HFFc6 (cell line): ENCODE results near the gene HSPA4. TPM values are rescaled to one million over a fixed set of nuclear protein-coding genes. Genes with fewer than 3 reads are reported as not detected.

Experiments
- DNase-seq: peaks from one replicate; pipeline ENCODE4 v3.0.0-alpha.2; 2018
- H3K27ac Mint-ChIP-seq: 2 replicates; pipeline ENCODE4 v1.8.0; 2020; ENCODE audit warnings: mild to moderate bottlenecking, mixed read lengths
- H3K27me3 Mint-ChIP-seq: 2 replicates; pipeline ENCODE4 v1.8.0; 2021; ENCODE audit warnings: mild to moderate bottlenecking, moderate library complexity, mixed read lengths; ENCODE audit not compliant: insufficient read depth
- H3K36me3 Mint-ChIP-seq: 2 replicates; pipeline ENCODE4 v1.8.0; 2021; ENCODE audit warnings: low read depth, mixed read lengths
- H3K4me1 Mint-ChIP-seq: 2 replicates; pipeline ENCODE4 v1.8.0; 2020; ENCODE audit warnings: low read depth, mixed read lengths
- H3K4me3 Mint-ChIP-seq: 2 replicates; pipeline ENCODE4 v1.8.0; 2020; ENCODE audit warnings: mild to moderate bottlenecking, moderate library complexity, mixed read lengths
- H3K9me3 Mint-ChIP-seq: 2 replicates; pipeline ENCODE4 v1.8.0; 2020; ENCODE audit warnings: mild to moderate bottlenecking, mixed read lengths
- total RNA-seq, 6 experiments: library from RNA; stranded (reverse); fragmentation: NEBNext Ultra II Directional; extraction: Animal tissue kit (Norgen Biotek cat#: 25700); gene quantifications; 2 replicates in 1 of 6; 3 replicates in 5 of 6; pipeline ENCODE4 v1.2.3, GENCODE V29; 2021
- TF ChIP-seq, protein P1 (sequence below): fragments of 200-600 bp; sonication (generic); IDR thresholded peaks from 2 replicates; pipeline ENCODE4 v1.5.0; 2021; ENCODE audit warnings: antibody characterized with exemption, mild to moderate bottlenecking

Gene HSPA4
- total RNA-seq, 6 experiments from 2014 or later, result 181 to 235 (median 214) TPM

DNA sequence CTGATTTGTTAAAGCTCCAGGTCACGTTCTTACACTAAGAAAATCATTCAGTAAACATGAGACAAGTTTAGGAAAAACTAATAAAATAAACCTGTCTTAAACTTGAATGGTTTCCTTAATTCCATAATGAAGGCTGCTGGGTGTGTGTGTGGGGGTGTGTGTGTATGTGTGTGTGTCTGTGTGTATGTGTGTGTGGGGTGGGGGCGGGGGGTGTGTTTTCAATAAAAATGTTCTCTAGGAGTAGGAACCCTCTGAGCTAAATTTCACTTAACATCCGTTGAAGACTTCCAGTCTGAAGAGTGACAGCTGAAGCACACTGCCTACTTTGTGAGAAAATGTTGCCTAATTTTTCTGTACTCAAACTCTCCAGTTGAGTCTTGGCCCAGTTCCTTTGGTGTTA, 54.5 kb downstream of the HSPA4 start:
- TF ChIP-seq, protein P1, sequence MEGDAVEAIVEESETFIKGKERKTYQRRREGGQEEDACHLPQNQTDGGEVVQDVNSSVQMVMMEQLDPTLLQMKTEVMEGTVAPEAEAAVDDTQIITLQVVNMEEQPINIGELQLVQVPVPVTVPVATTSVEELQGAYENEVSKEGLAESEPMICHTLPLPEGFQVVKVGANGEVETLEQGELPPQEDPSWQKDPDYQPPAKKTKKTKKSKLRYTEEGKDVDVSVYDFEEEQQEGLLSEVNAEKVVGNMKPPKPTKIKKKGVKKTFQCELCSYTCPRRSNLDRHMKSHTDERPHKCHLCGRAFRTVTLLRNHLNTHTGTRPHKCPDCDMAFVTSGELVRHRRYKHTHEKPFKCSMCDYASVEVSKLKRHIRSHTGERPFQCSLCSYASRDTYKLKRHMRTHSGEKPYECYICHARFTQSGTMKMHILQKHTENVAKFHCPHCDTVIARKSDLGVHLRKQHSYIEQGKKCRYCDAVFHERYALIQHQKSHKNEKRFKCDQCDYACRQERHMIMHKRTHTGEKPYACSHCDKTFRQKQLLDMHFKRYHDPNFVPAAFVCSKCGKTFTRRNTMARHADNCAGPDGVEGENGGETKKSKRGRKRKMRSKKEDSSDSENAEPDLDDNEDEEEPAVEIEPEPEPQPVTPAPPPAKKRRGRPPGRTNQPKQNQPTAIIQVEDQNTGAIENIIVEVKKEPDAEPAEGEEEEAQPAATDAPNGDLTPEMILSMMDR, result no peak
- Mint-ChIP-seq H3K9me3 (no peaks in the 10 kb centered on the region), H3K27ac (no peak overlapping the region), H3K36me3 (peaks cover 5% of the 10 kb centered on the region; the same call in 1 of the 2 replicates), H3K4me1 (peaks cover 21% of the 10 kb centered on the region), H3K27me3 (no peaks in the 10 kb centered on the region; the same call in none of the 2 replicates), H3K4me3 (no peak overlapping the region)
- DNase-seq, result no peak

DNA sequence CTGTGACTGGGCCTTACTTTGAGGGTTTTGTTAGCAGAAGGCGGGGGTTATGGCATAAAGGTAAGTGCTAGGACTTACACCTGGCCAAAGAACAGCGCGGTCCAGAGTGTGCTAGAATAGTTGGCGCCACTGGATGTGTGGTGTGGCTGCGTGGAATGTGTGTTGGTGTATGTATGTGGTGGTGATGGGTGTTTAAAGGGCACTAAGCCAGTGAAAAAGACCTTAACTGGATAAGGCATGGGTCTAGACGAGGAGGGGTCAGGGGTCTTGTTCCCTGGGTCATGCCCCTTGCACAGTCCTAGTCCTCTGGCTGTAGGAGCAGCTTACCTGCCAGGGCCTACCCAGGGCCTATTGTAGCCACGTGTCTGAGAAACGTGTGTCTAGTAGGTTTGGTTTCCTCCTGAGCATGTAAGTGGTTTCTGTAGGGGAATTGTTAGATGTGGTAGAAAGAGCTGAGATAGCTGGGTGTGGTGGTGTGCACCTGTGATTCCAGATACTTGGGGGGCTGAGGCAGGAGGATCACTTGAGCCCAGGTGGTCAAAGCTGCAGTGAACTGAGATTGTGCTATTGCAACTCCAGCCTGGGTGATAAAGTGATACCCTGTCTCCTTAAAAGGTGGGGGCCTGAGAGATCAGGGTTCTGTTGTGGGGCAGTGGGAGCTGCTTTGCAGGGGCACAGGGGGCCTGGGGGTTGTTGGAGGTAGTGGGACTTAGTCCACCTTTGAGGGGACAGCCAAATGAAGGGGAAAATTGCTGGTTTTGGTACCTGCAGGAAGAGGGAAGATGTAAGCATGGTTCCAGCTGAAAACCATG, 55.2 kb downstream of the HSPA4 start:
- Mint-ChIP-seq H3K4me3 (no peak overlapping the region), H3K9me3 (no peaks in the 10 kb centered on the region), H3K27me3 (no peaks in the 10 kb centered on the region; the same call in none of the 2 replicates), H3K36me3 (peaks cover 5% of the 10 kb centered on the region; the same call in 1 of the 2 replicates), H3K27ac (peak overlapping the region; percentile 1; the same call in 1 of the 2 replicates), H3K4me1 (peaks cover 23% of the 10 kb centered on the region)
- no peak for DNase-seq
- TF ChIP-seq, protein P1, result no peak

DNA sequence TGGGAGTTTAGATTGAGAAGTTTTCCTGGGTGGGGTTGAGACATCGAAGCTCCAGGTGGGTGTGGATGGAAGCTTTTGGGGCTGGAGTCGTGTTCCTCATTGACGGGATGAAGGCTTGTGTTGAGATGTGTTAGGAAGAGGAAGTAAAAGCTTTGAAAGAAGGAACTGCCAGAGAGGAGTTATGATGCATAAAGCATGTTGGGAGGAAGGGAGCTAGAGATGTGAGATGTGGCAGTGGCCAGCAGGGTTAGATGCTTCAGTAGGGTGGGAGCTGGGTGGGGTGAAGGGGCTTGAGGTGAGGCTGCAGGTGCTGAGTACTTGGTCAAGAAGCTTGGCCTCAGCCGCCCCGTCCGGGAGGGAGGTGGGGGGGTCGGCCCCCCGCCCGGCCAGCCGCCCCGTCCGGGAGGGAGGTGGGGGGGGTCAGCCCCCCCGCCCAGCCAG, 56.7 kb downstream of the HSPA4 start:
- Mint-ChIP-seq H3K9me3 (no peaks in the 10 kb centered on the region), H3K4me1 (peaks cover 30% of the 10 kb centered on the region), H3K36me3 (peaks cover 5% of the 10 kb centered on the region; the same call in 1 of the 2 replicates), H3K27me3 (no peaks in the 10 kb centered on the region; the same call in none of the 2 replicates), H3K4me3 (no peak overlapping the region), H3K27ac (no peak overlapping the region)
- no peak for DNase-seq
- TF ChIP-seq, protein P1, result no peak

DNA sequence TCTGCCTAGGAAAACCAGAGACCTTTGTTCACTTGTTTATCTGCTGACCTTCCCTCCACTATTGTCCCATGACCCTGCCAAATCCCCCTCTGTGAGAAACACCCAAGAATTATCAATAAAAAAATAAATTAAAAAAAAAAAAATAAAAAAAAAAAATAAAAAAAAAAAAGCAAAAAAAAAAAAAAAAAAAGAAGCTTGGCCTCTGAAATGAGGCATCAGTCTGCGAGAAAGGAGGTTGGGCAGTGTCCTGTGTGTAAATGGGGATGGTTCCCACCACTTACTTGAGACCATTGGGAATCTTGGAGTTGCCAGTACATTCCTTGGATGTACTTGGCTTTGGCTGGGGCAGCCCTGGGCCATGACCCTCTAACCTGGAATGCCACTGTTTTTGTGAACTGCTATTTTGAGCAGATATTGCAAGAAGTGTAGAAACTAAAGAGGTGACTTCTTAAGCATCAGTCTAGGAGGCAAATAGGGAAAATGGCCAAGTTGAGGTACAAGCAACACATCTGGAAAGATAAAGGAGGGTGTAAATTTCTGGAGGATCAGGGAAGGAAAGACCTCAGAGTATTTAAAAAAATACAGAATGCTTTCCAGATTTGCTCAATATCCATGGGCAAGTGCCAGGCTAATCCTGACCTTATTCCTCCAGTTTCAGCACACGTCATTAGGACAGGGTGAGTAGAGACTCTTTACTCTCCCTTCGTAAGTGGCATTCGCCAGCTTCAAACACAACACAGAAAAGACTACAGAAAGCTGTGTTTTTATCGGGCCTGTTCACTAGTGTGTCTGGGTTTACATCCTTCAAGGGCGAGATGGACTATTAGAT, 58.1 kb downstream of the HSPA4 start:
- H3K27ac Mint-ChIP-seq, result no peak overlapping the region
- no peak overlapping the region for H3K4me3 Mint-ChIP-seq
- no peak for DNase-seq
- peaks cover 34% of the 10 kb centered on the region for H3K4me1 Mint-ChIP-seq
- TF ChIP-seq, protein P1, result no peak
- H3K9me3 Mint-ChIP-seq, result no peaks in the 10 kb centered on the region
- H3K36me3 Mint-ChIP-seq, result 0 out of 2 replicates have a peak, but pooled peaks cover 5% of the 10 kb centered on the region
- H3K27me3 Mint-ChIP-seq, result peaks cover 9% of the 10 kb centered on the region

DNA sequence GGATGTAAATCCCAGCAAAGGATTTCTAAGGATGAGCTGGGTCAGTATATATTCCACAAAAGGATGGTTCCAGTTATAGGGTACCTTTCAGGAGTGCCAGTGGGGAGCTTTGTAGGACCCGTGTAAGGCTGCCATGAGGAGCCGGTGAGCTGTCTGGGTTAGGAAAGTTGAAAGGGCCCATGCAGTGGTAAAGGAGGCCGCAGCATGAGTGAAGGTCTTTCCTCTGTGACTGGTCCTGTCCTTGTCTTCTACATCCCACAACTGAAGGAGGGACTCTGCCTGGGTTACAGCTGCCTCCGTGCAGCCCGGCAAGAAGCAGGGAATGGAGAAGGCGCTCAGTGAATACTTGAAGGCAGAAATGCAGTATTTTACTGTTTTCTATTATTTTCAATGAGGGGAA, 58.9 kb downstream of the HSPA4 start:
- Mint-ChIP-seq H3K27ac (no peak overlapping the region), H3K27me3 (peaks cover 9% of the 10 kb centered on the region), H3K4me3 (no peak overlapping the region), H3K36me3 (0 out of 2 replicates have a peak, but pooled peaks cover 5% of the 10 kb centered on the region), H3K4me1 (peaks cover 34% of the 10 kb centered on the region), H3K9me3 (no peaks in the 10 kb centered on the region)
- no peak for DNase-seq
- TF ChIP-seq, protein P1, result no peak
